ENCODE results near the gene MYRF.

Gene MYRF

GRCh38 chr11:61719978-61720377, 32.5 kb upstream of the MYRF start:
- DNase-seq = no peak

GRCh38 chr11:61720597-61720996, 31.8 kb upstream of the MYRF start:
- no peak for DNase-seq

- DNase-seq = no peak
Measured at GRCh38 chr11:61724437-61724836, 28.0 kb upstream of the MYRF start.

- no peak for DNase-seq
Measured at GRCh38 chr11:61725781-61726231, 26.6 kb upstream of the MYRF start.

- DNase-seq = no peak
Measured at GRCh38 chr11:61726775-61727174, 25.7 kb upstream of the MYRF start.

- no peak for DNase-seq
Measured at GRCh38 chr11:61727401-61727811, 25.0 kb upstream of the MYRF start.

GRCh38 chr11:61728066-61728939, 24.1 kb upstream of the MYRF start:
- no peak for DNase-seq

- DNase-seq = no peak
Measured at GRCh38 chr11:61728940-61729219, 23.6 kb upstream of the MYRF start.

- DNase-seq = peak; percentile 71
Measured at GRCh38 chr11:61730240-61730994, 22.0 kb upstream of the MYRF start.

- DNase-seq = no peak
Measured at GRCh38 chr11:61731211-61731951, 21.1 kb upstream of the MYRF start.

- DNase-seq = no peak
Measured at GRCh38 chr11:61731952-61732675, 20.3 kb upstream of the MYRF start.

GRCh38 chr11:61732705-61733104, 19.7 kb upstream of the MYRF start:
- DNase-seq = no peak

- peak; percentile 33 for DNase-seq
Measured at GRCh38 chr11:61733120-61733978, 19.1 kb upstream of the MYRF start.

- DNase-seq = no peak
Measured at GRCh38 chr11:61734767-61735166, 17.7 kb upstream of the MYRF start.

- no peak for DNase-seq
Measured at GRCh38 chr11:61735391-61735790, 17.0 kb upstream of the MYRF start.

GRCh38 chr11:61736310-61736709, 16.1 kb upstream of the MYRF start:
- no peak for DNase-seq

- no peak for DNase-seq
Measured at GRCh38 chr11:61737131-61737530, 15.3 kb upstream of the MYRF start.

GRCh38 chr11:61737636-61738386, 14.6 kb upstream of the MYRF start:
- no peak for DNase-seq

- no peak for DNase-seq
Measured at GRCh38 chr11:61738776-61739175, 13.7 kb upstream of the MYRF start.

- DNase-seq = no peak
Measured at GRCh38 chr11:61739413-61739812, 13.0 kb upstream of the MYRF start.

- no peak for DNase-seq
Measured at GRCh38 chr11:61739966-61740365, 12.5 kb upstream of the MYRF start.
